ENCODE measurements around the gene NLRP5.
"Not testable (repeated sequence)": the region's sequence is repeated elsewhere in the genome, so short reads cannot be mapped to it uniquely, and the experiment has no call there.

The NLRP5 gene

GRCh38 chr19:55986487-55986886 is at the start of gene NLRP5:
Gene NLRP5 (plus strand): TSS chr19:55986775.
- no peak for DNase-seq

- DNase-seq, result no peak
These were observed 47.4 kb upstream of the NLRP5 start for GRCh38 chr19:55939206-55939605.

GRCh38 chr19:55940306-55940705 is 46.3 kb upstream of the NLRP5 start:
- DNase-seq, result no peak

GRCh38 chr19:55947532-55947931 is 39.0 kb upstream of the NLRP5 start, which contains the start of gene NLRP8:
Gene NLRP8 (plus strand): TSS chr19:55947832.
- DNase-seq, result no peak

GRCh38 chr19:55950566-55950965 is 36.0 kb upstream of the NLRP5 start:
- DNase-seq, result not testable (repeated sequence)

- DNase-seq, result no peak
These were observed 30.1 kb upstream of the NLRP5 start for GRCh38 chr19:55956431-55956830.

- no peak for DNase-seq
These were observed 28.2 kb upstream of the NLRP5 start for GRCh38 chr19:55958356-55958755.

- no peak for DNase-seq
These were observed 26.4 kb upstream of the NLRP5 start for GRCh38 chr19:55959996-55960675.

GRCh38 chr19:55962186-55962585 is 24.4 kb upstream of the NLRP5 start:
- no peak for DNase-seq

- no peak for DNase-seq
These were observed 12.6 kb upstream of the NLRP5 start for GRCh38 chr19:55973982-55974381.

GRCh38 chr19:55980415-55980814 is 6.2 kb upstream of the NLRP5 start:
- DNase-seq, result no peak

GRCh38 chr19:55985254-55985653 is 1.3 kb upstream of the NLRP5 start:
- no peak for DNase-seq

- no peak for DNase-seq
These were observed 4.3 kb downstream of the NLRP5 start for GRCh38 chr19:55990831-55991230.

- DNase-seq, result no peak
These were observed 6.9 kb downstream of the NLRP5 start for GRCh38 chr19:55993492-55993891.

- no peak for DNase-seq
These were observed 28.2 kb downstream of the NLRP5 start for GRCh38 chr19:56014765-56015164.

- DNase-seq, result no peak
These were observed 29.2 kb downstream of the NLRP5 start for GRCh38 chr19:56015756-56016155.

- not testable (repeated sequence) for DNase-seq
These were observed 32.8 kb downstream of the NLRP5 start for GRCh38 chr19:56019325-56019724.

GRCh38 chr19:56020355-56020975 is 33.9 kb downstream of the NLRP5 start:
- DNase-seq, result not testable (repeated sequence)

GRCh38 chr19:56026769-56027168 is 40.2 kb downstream of the NLRP5 start:
- DNase-seq, result no peak

- DNase-seq, result no peak
These were observed 67.0 kb downstream of the NLRP5 start for GRCh38 chr19:56053596-56053995.

- DNase-seq, result peak; percentile 30 to 52 (median 35)
These were observed 79.8 kb downstream of the NLRP5 start for GRCh38 chr19:56066152-56067023.

GRCh38 chr19:56069642-56070041 is 83.1 kb downstream of the NLRP5 start:
- no peak for DNase-seq

- no peak for DNase-seq
These were observed 84.6 kb downstream of the NLRP5 start for GRCh38 chr19:56071151-56071550.

- DNase-seq, result peak in 2 of 4 experiments; percentile 19 to 20
These were observed 89.9 kb downstream of the NLRP5 start for GRCh38 chr19:56076498-56076897.
